ENCODE results near the gene CNKSR2.

- no peak for TF ChIP-seq POLR2A (IDR thresholded peaks at IDR 0.05; ENCODE audit: low read depth, low read length)
- no peak for TF ChIP-seq TAF1 (IDR thresholded peaks at IDR 0.05; ENCODE audit: borderline replicate concordance, low read depth, low read length)
- TF ChIP-seq POLR2AphosphoS5 (IDR thresholded peaks at IDR 0.05; ENCODE audit: low read depth, low read length) = no peak
Measured at GRCh38 chrX:21427086-21427485, 52.9 kb downstream of the CNKSR2 start.
